ENCODE results near the gene KMT2B. TPM values are rescaled to one million over a fixed set of nuclear protein-coding genes. Genes with fewer than 3 reads are reported as not detected.

Gene KMT2B
- total and polyA plus RNA-seq, 9 of the 15 experiments (the other 6 are each of a cell fraction or from before 2014, with no cell fraction given): 0.63 to 43.9 (median 8.1) TPM

DNA sequence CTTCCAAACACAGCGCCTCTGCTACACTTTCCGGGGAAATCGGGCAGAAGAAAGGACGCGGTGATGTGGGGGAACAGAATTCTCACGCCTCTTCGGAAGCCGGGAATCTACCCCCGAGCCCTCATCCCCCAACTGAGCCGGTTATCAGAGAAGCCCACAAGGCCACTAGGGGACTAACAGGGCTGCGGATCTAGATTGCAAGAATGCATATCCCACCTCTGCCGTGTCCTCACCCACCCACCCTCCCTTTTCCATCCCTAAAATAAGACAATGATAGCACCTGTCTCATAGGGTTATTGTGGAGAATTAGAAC is 23.4 kb downstream of the KMT2B start (continued):
- TF ChIP-seq ZKSCAN8 (CRISPR knock-in tag; IDR thresholded peaks at IDR 0.05) (no peak), NFE2 (IDR thresholded peaks at IDR 0.05; ENCODE audit: low read depth) (no peak), ESRRA (IDR thresholded peaks at IDR 0.05; ENCODE audit: borderline replicate concordance, low read depth) (no peak), ETS2 (tag; IDR thresholded peaks at IDR 0.05; ENCODE audit: borderline replicate concordance, poor library complexity, severe bottlenecking) (no peak), YY1 (IDR thresholded peaks at IDR 0.05; ENCODE audit: borderline replicate concordance in 1 of 3, control insufficient read depth in 1 of 3, extremely low read depth in 1 of 3, insufficient read depth in 3 of 3, insufficient read length in 1 of 3, insufficient replicate concordance in 2 of 3, low read depth in 1 of 3, low read length in 2 of 3) (no peak), CEBPG (CRISPR knock-in tag; IDR thresholded peaks at IDR 0.05) (no peak), CEBPG (tag; conservative IDR thresholded peaks at IDR 0.05 in 1 of 2, IDR thresholded peaks at IDR 0.05 in 1 of 2) (no peak), TEAD2 (tag; IDR thresholded peaks at IDR 0.05) (no peak), SNIP1 (IDR thresholded peaks at IDR 0.05; ENCODE audit: low read depth) (no peak)
- TF ChIP-seq, protein P1, sequence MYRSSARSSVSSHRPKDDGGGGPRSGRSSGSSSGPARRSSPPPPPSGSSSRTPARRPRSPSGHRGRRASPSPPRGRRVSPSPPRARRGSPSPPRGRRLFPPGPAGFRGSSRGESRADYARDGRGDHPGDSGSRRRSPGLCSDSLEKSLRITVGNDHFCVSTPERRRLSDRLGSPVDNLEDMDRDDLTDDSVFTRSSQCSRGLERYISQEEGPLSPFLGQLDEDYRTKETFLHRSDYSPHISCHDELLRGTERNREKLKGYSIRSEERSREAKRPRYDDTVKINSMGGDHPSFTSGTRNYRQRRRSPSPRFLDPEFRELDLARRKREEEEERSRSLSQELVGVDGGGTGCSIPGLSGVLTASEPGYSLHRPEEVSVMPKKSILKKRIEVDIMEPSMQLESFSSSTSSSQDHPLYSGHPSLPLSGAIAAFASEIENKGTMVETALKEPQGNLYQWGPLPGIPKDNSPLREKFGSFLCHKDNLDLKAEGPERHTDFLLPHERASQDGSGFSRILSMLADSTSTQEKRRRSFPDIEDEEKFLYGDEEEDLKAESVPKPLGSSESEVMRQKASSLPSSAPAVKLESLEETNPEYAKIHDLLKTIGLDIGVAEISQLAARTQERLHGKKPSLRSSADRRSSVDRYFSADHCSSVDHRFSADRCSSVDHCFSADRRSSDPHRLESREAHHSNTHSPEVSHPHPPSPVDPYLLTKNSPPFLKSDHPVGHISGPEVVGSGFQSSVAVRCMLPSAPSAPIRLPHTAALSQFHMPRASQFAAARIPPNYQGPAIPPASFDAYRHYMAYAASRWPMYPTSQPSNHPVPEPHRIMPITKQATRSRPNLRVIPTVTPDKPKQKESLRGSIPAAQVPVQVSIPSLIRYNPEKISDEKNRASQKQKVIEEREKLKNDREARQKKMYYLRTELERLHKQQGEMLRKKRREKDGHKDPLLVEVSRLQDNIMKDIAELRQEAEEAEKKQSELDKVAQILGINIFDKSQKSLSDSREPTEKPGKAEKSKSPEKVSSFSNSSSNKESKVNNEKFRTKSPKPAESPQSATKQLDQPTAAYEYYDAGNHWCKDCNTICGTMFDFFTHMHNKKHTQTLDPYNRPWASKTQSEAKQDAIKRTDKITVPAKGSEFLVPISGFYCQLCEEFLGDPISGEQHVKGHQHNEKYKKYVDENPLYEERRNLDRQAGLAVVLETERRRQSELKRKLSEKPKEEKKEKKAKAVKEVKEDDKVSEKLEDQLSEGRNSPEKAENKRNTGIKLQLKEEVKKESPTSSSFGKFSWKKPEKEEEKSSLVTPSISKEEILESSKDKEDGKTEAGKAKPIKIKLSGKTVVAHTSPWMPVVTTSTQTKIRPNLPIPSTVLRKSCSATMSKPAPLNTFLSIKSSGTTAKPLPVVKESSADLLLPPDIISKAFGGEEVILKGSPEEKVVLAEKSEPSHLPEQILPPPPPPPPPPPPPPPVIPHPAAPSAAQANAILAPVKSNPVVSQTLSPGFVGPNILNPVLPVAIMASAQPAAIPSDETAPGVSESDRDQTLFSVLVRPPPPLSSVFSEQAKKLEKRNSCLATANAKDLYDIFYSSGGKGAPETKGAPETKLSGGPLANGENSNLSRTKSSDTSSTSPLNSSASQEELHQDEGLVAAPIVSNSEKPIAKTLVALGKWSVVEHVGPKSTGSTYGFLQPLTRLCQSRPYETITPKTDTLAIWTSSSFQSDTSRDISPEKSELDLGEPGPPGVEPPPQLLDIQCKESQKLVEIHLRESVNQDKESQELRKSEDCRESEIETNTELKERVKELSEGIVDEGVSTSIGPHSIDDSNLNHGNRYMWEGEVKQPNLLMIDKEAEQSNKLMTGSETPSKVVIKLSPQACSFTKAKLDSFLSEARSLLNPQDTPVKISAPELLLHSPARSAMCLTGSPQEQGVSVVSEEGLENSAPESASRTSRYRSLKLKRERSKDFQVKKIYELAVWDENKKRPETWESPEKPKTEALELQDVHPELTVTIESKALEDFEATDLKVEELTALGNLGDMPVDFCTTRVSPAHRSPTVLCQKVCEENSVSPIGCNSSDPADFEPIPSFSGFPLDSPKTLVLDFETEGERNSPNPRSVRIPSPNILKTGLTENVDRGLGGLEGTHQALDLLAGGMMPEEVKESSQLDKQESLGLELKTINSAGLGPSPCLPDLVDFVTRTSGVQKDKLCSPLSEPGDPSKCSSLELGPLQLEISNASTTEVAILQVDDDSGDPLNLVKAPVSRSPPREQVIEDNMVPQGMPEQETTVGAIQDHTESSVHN (IDR thresholded peaks at IDR 0.05; ENCODE audit: borderline replicate concordance in 1 of 2, low read depth in 1 of 2): no peak
- TF ChIP-seq, protein P2, sequence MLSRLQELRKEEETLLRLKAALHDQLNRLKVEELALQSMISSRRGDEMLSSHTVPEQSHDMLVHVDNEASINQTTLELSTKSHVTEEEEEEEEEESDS (CRISPR knock-in tag; IDR thresholded peaks at IDR 0.05): no peak
- TF ChIP-seq, protein P3, sequence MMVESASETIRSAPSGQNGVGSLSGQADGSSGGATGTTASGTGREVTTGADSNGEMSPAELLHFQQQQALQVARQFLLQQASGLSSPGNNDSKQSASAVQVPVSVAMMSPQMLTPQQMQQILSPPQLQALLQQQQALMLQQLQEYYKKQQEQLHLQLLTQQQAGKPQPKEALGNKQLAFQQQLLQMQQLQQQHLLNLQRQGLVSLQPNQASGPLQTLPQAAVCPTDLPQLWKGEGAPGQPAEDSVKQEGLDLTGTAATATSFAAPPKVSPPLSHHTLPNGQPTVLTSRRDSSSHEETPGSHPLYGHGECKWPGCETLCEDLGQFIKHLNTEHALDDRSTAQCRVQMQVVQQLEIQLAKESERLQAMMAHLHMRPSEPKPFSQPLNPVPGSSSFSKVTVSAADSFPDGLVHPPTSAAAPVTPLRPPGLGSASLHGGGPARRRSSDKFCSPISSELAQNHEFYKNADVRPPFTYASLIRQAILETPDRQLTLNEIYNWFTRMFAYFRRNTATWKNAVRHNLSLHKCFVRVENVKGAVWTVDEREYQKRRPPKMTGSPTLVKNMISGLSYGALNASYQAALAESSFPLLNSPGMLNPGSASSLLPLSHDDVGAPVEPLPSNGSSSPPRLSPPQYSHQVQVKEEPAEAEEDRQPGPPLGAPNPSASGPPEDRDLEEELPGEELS (CRISPR knock-in tag; IDR thresholded peaks at IDR 0.05; ENCODE audit: borderline replicate concordance): no peak
- TF ChIP-seq, protein P4, sequence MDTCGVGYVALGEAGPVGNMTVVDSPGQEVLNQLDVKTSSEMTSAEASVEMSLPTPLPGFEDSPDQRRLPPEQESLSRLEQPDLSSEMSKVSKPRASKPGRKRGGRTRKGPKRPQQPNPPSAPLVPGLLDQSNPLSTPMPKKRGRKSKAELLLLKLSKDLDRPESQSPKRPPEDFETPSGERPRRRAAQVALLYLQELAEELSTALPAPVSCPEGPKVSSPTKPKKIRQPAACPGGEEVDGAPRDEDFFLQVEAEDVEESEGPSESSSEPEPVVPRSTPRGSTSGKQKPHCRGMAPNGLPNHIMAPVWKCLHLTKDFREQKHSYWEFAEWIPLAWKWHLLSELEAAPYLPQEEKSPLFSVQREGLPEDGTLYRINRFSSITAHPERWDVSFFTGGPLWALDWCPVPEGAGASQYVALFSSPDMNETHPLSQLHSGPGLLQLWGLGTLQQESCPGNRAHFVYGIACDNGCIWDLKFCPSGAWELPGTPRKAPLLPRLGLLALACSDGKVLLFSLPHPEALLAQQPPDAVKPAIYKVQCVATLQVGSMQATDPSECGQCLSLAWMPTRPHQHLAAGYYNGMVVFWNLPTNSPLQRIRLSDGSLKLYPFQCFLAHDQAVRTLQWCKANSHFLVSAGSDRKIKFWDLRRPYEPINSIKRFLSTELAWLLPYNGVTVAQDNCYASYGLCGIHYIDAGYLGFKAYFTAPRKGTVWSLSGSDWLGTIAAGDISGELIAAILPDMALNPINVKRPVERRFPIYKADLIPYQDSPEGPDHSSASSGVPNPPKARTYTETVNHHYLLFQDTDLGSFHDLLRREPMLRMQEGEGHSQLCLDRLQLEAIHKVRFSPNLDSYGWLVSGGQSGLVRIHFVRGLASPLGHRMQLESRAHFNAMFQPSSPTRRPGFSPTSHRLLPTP (IDR thresholded peaks at IDR 0.05; ENCODE audit: borderline replicate concordance, extremely low read depth, insufficient read length): no peak

Data from K562 (cell line).